ENCODE data around the gene PBRM1. TPM values are rescaled to one million over a fixed set of nuclear protein-coding genes. Genes with fewer than 3 reads are reported as not detected.

PBRM1 gene
- total and polyA plus RNA-seq, 2 of the 8 experiments (the other 6 are each of a cell fraction or from before 2014, with no cell fraction given), result 19.3 to 65.8 TPM

DNA sequence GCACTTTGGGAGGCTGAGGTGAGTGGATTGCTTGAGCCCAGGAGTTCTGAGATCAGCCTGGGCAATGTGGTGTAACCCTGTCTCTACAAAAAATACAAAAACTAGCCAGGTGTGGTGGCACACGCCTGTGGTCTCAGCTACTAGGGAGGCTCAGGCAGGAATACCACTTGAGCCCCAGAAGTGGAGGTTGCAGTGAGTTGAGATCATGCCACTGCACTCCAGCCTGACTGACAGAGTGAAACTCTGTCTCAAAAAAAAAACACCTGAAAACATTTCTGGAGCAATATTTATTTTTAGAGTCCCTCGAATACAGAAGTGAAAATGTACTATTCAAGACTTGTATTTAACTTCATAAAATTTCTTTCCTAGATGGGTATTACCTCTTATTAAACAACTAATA lies 24.8 kb upstream of the PBRM1 start:
- no peaks in the 10 kb centered on the region for H3K27me3 ChIP-seq (replicated peaks in 1 of 4; ENCODE audit: control insufficient read depth in 3 of 4, extremely low read depth in 1 of 4, insufficient read depth in 3 of 4, low read length in 3 of 4)
- CTCF ChIA-PET (ENCODE audit: partially characterized antibody), result no interaction called here
- peaks cover 0 to 18% of the 10 kb centered on the region in 2 experiments; a peak in 2 of 4 replicates for H3K79me2 ChIP-seq (ENCODE audit: control insufficient read depth in 1 of 2, insufficient read depth in 2 of 2, low read length in 2 of 2)
- H3K4me2 ChIP-seq (ENCODE audit: insufficient read depth in 1 of 2, low read depth in 2 of 2, low read length in 2 of 2), result no peak overlapping the region
- H3K9ac ChIP-seq (replicated peaks in 1 of 4; ENCODE audit: extremely low read depth in 1 of 4, low read depth in 3 of 4, low read length in 3 of 4), result no peak overlapping the region
- no peak overlapping the region for H2BK120ac ChIP-seq (replicated peaks; ENCODE audit: low read depth, low read length)
- POLR2A ChIA-PET (ENCODE audit: partially characterized antibody), result interaction anchor here (1.0 to 18.8 kb wide), 2 partner anchors 19 to 397 kb away, joined by 3 to 347 read pairs; partner anchors contain the start of genes GNL3 and PBRM1
- peaks cover 9% of the 10 kb centered on the region; the same call in 1 of the 2 replicates for H3K23me2 ChIP-seq (ENCODE audit: low read depth, low read length)
- no peak overlapping the region for H3K27ac ChIP-seq (ENCODE audit: low read depth, low read length)
- peaks cover 3% of the 10 kb centered on the region for H3K79me1 ChIP-seq (ENCODE audit: low read depth, low read length)
- H3K4me3 ChIP-seq (ENCODE audit: extremely low read depth in 1 of 4, insufficient read depth in 2 of 4, low read depth in 3 of 4, low read length in 4 of 4), result no peak overlapping the region
- H2AK5ac ChIP-seq (ENCODE audit: low read depth, low read length), result no peak overlapping the region
- H2BK5ac ChIP-seq (ENCODE audit: low read depth, low read length), result no peak overlapping the region
- FAIRE-seq (no peak), DNase-seq (ENCODE audit: low read depth in 1 of 2, low spot score in 2 of 2) (no peak)
- H2AFZ ChIP-seq (ENCODE audit: low read length), result no peak overlapping the region
- peaks cover 0 to 2% of the 10 kb centered on the region in 2 experiments for H4K20me1 ChIP-seq (replicated peaks in 1 of 2; ENCODE audit: control insufficient read depth in 1 of 2, insufficient read depth in 2 of 2, low read length in 2 of 2)
- H3K18ac ChIP-seq (ENCODE audit: extremely low read depth, low read length), result no peak overlapping the region
- no peak overlapping the region for H3K23ac ChIP-seq (ENCODE audit: insufficient read length)
- no peak overlapping the region for H3K4ac ChIP-seq (replicated peaks; ENCODE audit: insufficient read length, low read depth, low read length)
- no peak overlapping the region for H2BK12ac ChIP-seq (ENCODE audit: low read depth, low read length)
- H4K91ac ChIP-seq (replicated peaks; ENCODE audit: insufficient read length, low read length), result no peak overlapping the region
- 83% methylated on average over 2 of the region's 2 CpGs; no CpG with 5 or more reads in 1 of the 2 experiments for WGBS, 2 experiments (ENCODE audit: extremely low coverage in 1 of 2, insufficient coverage in 1 of 2, insufficient read length in 1 of 2, insufficient replicate concordance in 2 of 2, low coverage in 1 of 2, low lambda C conversion rate in 2 of 2, missing lambda C conversion rate in 1 of 2)
- no peak overlapping the region for H4K5ac ChIP-seq (ENCODE audit: insufficient read length, low read depth, low read length)
- H4K8ac ChIP-seq (ENCODE audit: extremely low read depth, insufficient read depth, low read length), result no peak overlapping the region
- no peak overlapping the region for H3K14ac ChIP-seq (ENCODE audit: insufficient read length)
- no peak overlapping the region for H2BK20ac ChIP-seq (ENCODE audit: low read length)
- H3K36me3 ChIP-seq (ENCODE audit: control insufficient read depth in 2 of 4, insufficient read depth in 4 of 4, low read length in 3 of 4), result peaks cover 0 to 16% (median 1%) of the 10 kb centered on the region in 4 experiments; a peak in 3 of 8 replicates
- no peak overlapping the region for H2BK15ac ChIP-seq (ENCODE audit: low read length)
- H3K9me3 ChIP-seq (ENCODE audit: insufficient read depth in 2 of 2, low read depth in 1 of 2, low read length in 1 of 2), result no peaks in the 10 kb centered on the region
- no peak overlapping the region for H3K56ac ChIP-seq (replicated peaks; ENCODE audit: insufficient read length, low read depth, low read length)
- peaks cover 0 to 2% (median under 1%) of the 10 kb centered on the region in 4 experiments; a peak in 2 of 7 replicates for H3K4me1 ChIP-seq (replicated peaks in 1 of 4; ENCODE audit: control insufficient read depth in 3 of 4, insufficient read depth in 4 of 4, low read length in 3 of 4)
- TF ChIP-seq EGR1 (IDR thresholded peaks at IDR 0.05; ENCODE audit: borderline replicate concordance, low read depth, low read length) (no peak), MAFK (IDR thresholded peaks at IDR 0.05; ENCODE audit: low read depth, low read length) (no peak), SP4 (IDR thresholded peaks at IDR 0.05; ENCODE audit: low read length) (no peak), ASH2L (IDR thresholded peaks at IDR 0.05; ENCODE audit: low read length) (no peak), NANOG (IDR thresholded peaks at IDR 0.05; ENCODE audit: insufficient read depth, low read depth, low read length, poor library complexity, severe bottlenecking) (no peak), POU5F1 (IDR thresholded peaks at IDR 0.05; ENCODE audit: low read depth, low read length) (no peak), EZH2 (IDR thresholded peaks at IDR 0.05; ENCODE audit: low read depth, low read length, severe bottlenecking) (no peak), KDM5A (IDR thresholded peaks at IDR 0.05; ENCODE audit: low read length) (no peak), HDAC2 (IDR thresholded peaks at IDR 0.05; ENCODE audit: borderline replicate concordance in 1 of 2, low read depth in 2 of 2, low read length in 2 of 2) (no peak), YY1 (IDR thresholded peaks at IDR 0.05; ENCODE audit: low read depth, low read length) (no peak), BCL11A (IDR thresholded peaks at IDR 0.05; ENCODE audit: low read depth in 2 of 2, low read length in 2 of 2) (no peak)
- TF ChIP-seq, protein P1, sequence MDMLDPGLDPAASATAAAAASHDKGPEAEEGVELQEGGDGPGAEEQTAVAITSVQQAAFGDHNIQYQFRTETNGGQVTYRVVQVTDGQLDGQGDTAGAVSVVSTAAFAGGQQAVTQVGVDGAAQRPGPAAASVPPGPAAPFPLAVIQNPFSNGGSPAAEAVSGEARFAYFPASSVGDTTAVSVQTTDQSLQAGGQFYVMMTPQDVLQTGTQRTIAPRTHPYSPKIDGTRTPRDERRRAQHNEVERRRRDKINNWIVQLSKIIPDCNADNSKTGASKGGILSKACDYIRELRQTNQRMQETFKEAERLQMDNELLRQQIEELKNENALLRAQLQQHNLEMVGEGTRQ (IDR thresholded peaks at IDR 0.05; ENCODE audit: low read length), result no peak
- TF ChIP-seq, protein P2, sequence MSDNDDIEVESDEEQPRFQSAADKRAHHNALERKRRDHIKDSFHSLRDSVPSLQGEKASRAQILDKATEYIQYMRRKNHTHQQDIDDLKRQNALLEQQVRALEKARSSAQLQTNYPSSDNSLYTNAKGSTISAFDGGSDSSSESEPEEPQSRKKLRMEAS (IDR thresholded peaks at IDR 0.05), result no peak

Data from H1 (cell line).